Ammon's horn (tissue), 1 donor: ENCODE data around the gene PCDHGA2.
"Not testable (repeated sequence)": the region's sequence is repeated elsewhere in the genome, so short reads cannot be mapped to it uniquely, and the experiment has no call there.

ENCODE experiments used
- DNase-seq: peaks from one replicate; pipeline ENCODE4 v3.0.0-alpha.2; 2016; ENCODE audit warnings: low spot score

PCDHGA2 gene

DNA sequence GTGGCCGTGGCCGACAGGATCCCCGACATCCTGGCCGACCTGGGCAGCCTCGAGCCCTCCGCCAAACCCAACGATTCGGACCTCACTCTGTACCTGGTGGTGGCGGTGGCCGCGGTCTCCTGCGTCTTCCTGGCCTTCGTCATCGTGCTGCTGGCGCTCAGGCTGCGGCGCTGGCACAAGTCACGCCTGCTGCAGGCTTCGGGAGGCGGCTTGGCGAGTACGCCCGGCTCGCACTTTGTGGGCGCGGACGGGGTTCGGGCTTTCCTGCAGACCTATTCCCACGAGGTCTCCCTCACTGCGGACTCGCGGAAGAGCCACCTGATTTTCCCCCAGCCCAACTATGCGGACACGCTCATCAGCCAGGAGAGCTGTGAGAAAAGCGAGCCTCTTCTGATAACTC is 7.5 kb downstream of the PCDHGA2 start:
- not testable (repeated sequence) for DNase-seq

- DNase-seq, result peak; percentile 44
Observed at GRCh38 chr5:141349917-141350619, 11.5 kb downstream of the PCDHGA2 start, which contains the start of gene PCDHGB1. Gene PCDHGB1 (plus strand): TSS chr5:141350099. CDS start chr5:141350261, 162 bp downstream.

GRCh38 chr5:141351591-141351990 is 13.0 kb downstream of the PCDHGA2 start:
- DNase-seq, result no peak

DNA sequence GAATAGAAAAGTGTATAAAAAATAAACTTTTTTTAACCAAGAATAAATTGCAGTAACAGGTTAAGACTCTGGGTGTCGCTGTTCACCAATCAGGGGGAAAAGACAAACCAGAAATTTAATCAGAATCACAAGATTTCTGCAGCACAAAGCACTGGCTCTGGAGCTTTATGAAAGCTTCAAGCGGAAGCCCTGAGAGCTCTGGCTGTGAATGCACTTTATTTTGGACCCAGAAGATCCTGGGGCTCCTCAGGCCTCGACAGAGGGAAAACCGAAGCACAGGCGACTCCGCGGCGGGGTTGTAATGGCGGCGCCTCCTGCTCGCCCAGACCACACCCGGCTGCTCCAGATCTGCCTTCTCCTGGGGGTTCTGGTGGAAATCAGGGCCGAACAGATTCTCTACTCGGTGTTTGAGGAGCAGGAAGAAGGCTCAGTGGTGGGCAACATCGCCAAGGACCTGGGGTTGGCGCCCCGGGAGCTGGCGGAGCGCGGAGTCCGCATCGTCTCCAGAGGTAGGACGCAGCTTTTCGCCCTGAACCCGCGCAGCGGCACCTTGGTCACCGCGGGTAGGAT is 16.4 kb downstream of the PCDHGA2 start, which contains the start of gene PCDHGA4:
TSS of gene PCDHGA4 (plus strand) at position 122 of the 570 bp plus-strand sequence. CDS start at position 209, 87 bp downstream.
- DNase-seq, result no peak

GRCh38 chr5:141355641-141356040 is 17.1 kb downstream of the PCDHGA2 start:
- no peak for DNase-seq

- no peak for DNase-seq
Observed at GRCh38 chr5:141356133-141356532, 17.6 kb downstream of the PCDHGA2 start.

GRCh38 chr5:141356950-141357349 is 18.4 kb downstream of the PCDHGA2 start:
- no peak for DNase-seq

DNA sequence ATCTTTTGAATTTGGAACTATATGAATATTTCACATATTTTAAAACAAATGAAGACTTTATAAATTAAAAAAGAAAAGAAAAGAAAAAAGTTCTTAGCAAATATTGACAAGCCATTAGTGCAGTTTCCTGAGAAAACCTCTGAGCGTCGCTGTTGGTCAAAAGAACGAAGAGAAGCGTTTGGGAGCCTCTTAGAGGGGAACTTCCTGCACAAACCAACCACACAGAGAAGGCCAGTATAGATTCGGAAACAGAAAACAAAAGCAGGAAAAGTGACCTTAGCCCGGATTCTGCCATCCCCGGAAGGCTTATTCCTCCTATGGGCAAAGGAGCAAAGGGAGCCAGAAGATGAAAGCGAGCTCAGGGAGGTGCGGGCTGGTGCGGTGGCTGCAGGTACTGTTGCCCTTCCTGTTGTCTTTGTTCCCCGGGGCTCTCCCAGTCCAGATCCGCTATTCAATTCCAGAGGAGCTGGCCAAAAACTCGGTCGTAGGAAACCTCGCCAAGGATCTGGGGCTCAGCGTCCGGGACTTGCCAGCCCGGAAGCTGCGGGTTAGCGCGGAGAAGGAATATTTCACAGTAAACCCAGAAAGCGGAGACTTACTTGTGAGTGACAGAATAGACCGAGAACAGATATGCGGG is 21.3 kb downstream of the PCDHGA2 start, which contains the start of gene PCDHGB2:
TSS of gene PCDHGB2 (plus strand) at position 205 of the 637 bp plus-strand sequence. CDS start at position 347, 142 bp downstream.
- DNase-seq, result peak; percentile 30

DNA sequence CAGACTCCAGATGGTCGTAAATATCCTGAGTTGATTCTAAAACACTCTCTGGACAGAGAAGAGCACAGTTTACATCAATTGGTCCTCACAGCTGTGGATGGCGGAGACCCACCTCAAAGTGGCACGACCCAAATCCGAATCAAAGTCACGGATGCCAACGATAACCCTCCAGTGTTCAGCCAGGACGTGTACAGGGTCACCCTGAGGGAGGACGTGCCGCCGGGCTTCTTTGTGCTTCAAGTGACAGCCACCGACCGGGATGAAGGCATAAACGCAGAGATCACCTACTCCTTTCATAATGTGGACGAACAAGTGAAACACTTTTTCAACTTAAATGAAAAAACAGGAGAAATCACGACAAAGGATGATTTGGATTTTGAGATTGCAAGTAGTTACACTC is 22.1 kb downstream of the PCDHGA2 start:
- DNase-seq, result no peak

GRCh38 chr5:141362719-141363118 is 24.2 kb downstream of the PCDHGA2 start:
- DNase-seq, result no peak

- DNase-seq, result no peak
Observed at GRCh38 chr5:141363952-141364660, 25.5 kb downstream of the PCDHGA2 start, which contains the start of gene PCDHGA5. Gene PCDHGA5 (plus strand): TSS chr5:141364162. CDS start chr5:141364331, 169 bp downstream.

- no peak for DNase-seq
Observed at GRCh38 chr5:141366016-141366896, 27.7 kb downstream of the PCDHGA2 start.

- DNase-seq, result peak; percentile 16
Observed at GRCh38 chr5:141369994-141370848, 31.7 kb downstream of the PCDHGA2 start, which contains the start of gene PCDHGB3. Gene PCDHGB3 (plus strand): TSS chr5:141370242. CDS start chr5:141370395, 153 bp downstream.

DNA sequence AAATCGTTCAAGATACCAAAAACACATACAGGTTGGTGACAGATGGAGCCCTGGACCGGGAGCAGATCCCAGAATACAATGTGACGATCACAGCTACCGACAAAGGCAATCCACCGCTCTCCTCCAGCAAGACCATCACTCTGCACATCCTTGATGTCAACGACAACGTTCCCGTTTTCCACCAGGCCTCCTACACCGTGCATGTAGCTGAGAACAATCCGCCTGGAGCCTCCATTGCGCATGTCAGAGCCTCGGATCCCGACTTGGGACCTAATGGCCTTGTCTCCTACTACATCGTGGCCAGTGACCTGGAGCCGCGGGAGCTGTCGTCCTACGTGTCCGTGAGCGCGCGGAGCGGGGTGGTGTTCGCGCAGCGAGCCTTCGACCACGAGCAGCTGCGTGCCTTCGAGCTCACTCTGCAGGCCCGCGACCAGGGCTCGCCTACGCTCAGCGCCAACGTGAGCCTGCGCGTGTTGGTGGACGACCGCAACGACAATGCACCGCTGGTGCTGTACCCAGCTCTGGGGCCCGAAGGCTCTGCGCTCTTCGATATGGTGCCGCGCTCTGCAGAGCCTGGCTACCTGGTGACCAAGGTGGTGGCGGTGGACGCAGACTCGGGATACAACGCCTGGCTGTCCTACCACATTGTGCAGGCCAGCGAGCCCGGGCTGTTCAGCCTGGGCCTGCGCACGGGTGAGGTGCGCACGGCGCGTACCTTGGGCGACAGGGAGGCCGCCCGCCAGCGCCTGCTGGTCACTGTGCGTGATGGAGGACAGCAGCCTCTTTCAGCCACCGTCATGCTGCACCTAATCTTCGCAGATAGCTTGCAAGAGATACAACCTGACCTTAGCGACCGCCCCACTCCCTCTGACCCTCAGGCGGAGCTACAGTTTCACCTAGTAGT is 33.3 kb downstream of the PCDHGA2 start:
- DNase-seq, result no peak

- no peak for DNase-seq
Observed at GRCh38 chr5:141373673-141374317, 35.2 kb downstream of the PCDHGA2 start, which contains the start of gene PCDHGA6. Gene PCDHGA6 (plus strand): TSS chr5:141373891. CDS start chr5:141374084, 193 bp downstream.

DNA sequence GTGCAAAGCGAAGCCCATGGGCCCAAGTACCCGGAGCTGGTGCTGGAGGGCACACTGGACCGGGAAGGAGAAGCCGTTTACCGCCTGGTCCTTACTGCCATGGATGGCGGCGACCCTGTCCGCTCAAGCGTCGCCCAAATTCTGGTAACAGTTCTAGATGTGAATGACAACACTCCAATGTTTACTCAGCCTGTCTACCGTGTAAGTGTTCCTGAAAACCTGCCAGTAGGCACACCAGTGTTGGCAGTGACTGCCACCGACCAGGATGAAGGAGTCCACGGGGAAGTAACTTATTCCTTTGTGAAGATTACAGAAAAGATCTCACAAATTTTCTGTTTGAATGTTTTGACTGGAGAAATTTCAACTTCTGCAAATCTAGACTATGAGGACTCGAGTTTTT is 36.1 kb downstream of the PCDHGA2 start:
- no peak for DNase-seq

GRCh38 chr5:141375444-141376155 is 37.0 kb downstream of the PCDHGA2 start:
- not testable (repeated sequence) for DNase-seq
